Stomach (tissue), 9 donors: ENCODE data around the gene ETV5. TPM values are rescaled to one million over a fixed set of nuclear protein-coding genes. Genes with fewer than 3 reads are reported as not detected.

ENCODE experiments used
- DNase-seq, 2 donors: peaks; one replicate each; pipeline versions ENCODE4 v3.0.0 to v3.0.0-alpha.2; 2013 to 2019
- H3K27ac ChIP-seq, 5 donors: fragments of 200-600 bp in 4 of 5; sonication (generic) in 4 of 5; one replicate each; pipeline ENCODE4 v1.5.1; 2013 to 2019; ENCODE audit warnings: mild to moderate bottlenecking in 1 of 5, moderate library complexity in 1 of 5
- H3K27me3 ChIP-seq, 3 donors: fragments of 200-600 bp; sonication (generic); one replicate each; pipeline ENCODE4 v1.5.1; 2017 to 2019; ENCODE audit warnings: mixed run types in 1 of 3
- H3K36me3 ChIP-seq, 4 donors: fragments of 200-600 bp; sonication (generic); 1 replicate in 3 of 4; 2 replicates in 1 of 4; pipeline ENCODE4 v1.5.1; 2016 to 2019
- H3K4me1 ChIP-seq, 4 donors: fragments of 200-600 bp; sonication (generic); one replicate each; pipeline ENCODE4 v1.5.1; 2016 to 2019
- H3K4me3 ChIP-seq, 4 donors: fragments of 200-600 bp; sonication (generic) in 3 of 4; one replicate each; pipeline ENCODE4 v1.5.1; 2016 to 2019; ENCODE audit warnings: mild to moderate bottlenecking in 1 of 4
- H3K9me3 ChIP-seq, 4 donors: fragments of 200-600 bp; sonication (generic); one replicate each; pipeline ENCODE4 v1.5.1; 2016 to 2019
- EP300 ChIP-seq: sonication (generic); formaldehyde crosslinking; IDR thresholded peaks from one replicate; pipeline ENCODE4 v1.6.1; 2017; ENCODE audit warnings: antibody characterized with exemption
- POLR2A ChIP-seq, 4 donors: fragments of 450-650 bp; IDR thresholded peaks; one replicate each; pipeline ENCODE4 v1.6.1; 2016; ENCODE audit warnings: antibody characterized with exemption in 4 of 4, control low read depth in 2 of 4, mild to moderate bottlenecking in 1 of 4, moderate library complexity in 1 of 4
- POLR2AphosphoS5 ChIP-seq, 3 donors: sonication (generic); formaldehyde crosslinking; IDR thresholded peaks; one replicate each; pipeline ENCODE4 v1.6.1; 2016; ENCODE audit warnings: antibody characterized with exemption in 3 of 3
- WGBS, 5 donors: extraction: QIAGEN DNeasy Blood & Tissue Kit in 3 of 5; methylation state at CpG; one replicate each; pipeline versions ENCODE4 v1.1.5 to v1.1.7; 2013 to 2018; 5-methylcytosine and 5-hydroxymethylcytosine counted together
- intact Hi-C: fragments of 100-400 bp; cut with DNase I; formaldehyde crosslinking; loops from one replicate; pipeline ENCODE4 v1.15.1; 2023; ENCODE audit warnings: low total_unique reads
- polyA plus RNA-seq, 3 donors: library from polyadenylated mRNA; stranded (reverse); fragments of 200-250 nt; gene quantifications; one replicate each; pipeline ENCODE4 v1.2.3, GENCODE V29; 2013
- total RNA-seq, 5 donors: library from RNA; depleted of rRNA; stranded (reverse); fragments of >200 nt; gene quantifications; one replicate each; pipeline versions ENCODE4 v1.1.0 to v1.2.3, GENCODE V29; 2014 to 2016
- TF ChIP-seq, protein P1 (sequence below), 7 experiments: fragments of 450-650 bp in 4 of 7; fragments of 200-600 bp in 3 of 7; sonication (generic) in 3 of 7; IDR thresholded peaks; one replicate each; pipeline ENCODE4 v1.5.1; 2016 to 2019; ENCODE audit warnings: antibody characterized with exemption in 7 of 7, control low read depth in 2 of 7, mild to moderate bottlenecking in 1 of 7
- donor health status: healthy with polysubstance abuse.
- donor health status: Bipolar disorder and iron deficiency.
- donor health status: healthy.

Gene ETV5
- total and polyA plus RNA-seq, 8 donors: 2.9 to 343 (median 17.7) TPM

DNA sequence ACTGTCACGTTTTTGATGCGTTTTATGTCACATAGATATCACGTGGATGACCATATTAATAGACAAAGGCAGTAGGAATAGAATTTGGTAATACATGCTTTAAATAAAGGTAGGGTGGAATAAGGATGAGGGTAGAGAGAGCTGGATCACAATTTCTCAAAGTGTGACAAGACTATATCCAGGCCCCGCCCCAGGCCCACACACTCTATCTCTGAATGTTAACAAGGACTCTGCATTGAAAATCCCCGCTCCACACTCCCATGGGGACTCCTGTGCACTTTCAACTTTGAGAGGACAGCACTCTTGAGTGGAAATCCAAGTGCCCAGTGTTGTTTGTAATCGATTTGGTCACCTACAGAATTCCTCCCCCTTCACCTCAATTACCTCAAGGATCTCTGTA, 31.4 kb downstream of the ETV5 start:
- Histone ChIP-seq H3K27ac (no peak overlapping the region), H3K36me3 (peaks cover 5 to 22% (median 13%) of the 10 kb centered on the region in 4 donors), H3K4me3 (no peak overlapping the region), H3K27me3 (no peaks in the 10 kb centered on the region), H3K4me1 (peaks cover 0 to 6% (median 0%) of the 10 kb centered on the region in 4 donors), H3K9me3 (peaks cover 0 to 5% (median 0%) of the 10 kb centered on the region in 4 donors)
- 84 to 93% (median 88%) methylated on average over 6 of the region's 6 CpGs for WGBS, 5 donors
- intact Hi-C loops: no loop called here
- no peak for DNase-seq
- TF ChIP-seq, protein P1, sequence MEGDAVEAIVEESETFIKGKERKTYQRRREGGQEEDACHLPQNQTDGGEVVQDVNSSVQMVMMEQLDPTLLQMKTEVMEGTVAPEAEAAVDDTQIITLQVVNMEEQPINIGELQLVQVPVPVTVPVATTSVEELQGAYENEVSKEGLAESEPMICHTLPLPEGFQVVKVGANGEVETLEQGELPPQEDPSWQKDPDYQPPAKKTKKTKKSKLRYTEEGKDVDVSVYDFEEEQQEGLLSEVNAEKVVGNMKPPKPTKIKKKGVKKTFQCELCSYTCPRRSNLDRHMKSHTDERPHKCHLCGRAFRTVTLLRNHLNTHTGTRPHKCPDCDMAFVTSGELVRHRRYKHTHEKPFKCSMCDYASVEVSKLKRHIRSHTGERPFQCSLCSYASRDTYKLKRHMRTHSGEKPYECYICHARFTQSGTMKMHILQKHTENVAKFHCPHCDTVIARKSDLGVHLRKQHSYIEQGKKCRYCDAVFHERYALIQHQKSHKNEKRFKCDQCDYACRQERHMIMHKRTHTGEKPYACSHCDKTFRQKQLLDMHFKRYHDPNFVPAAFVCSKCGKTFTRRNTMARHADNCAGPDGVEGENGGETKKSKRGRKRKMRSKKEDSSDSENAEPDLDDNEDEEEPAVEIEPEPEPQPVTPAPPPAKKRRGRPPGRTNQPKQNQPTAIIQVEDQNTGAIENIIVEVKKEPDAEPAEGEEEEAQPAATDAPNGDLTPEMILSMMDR (IDR thresholded peaks at IDR 0.05): no peak
- TF ChIP-seq EP300 (no peak), POLR2AphosphoS5 (IDR thresholded peaks at IDR 0.05) (no peak), POLR2A (IDR thresholded peaks at IDR 0.05) (no peak)

DNA sequence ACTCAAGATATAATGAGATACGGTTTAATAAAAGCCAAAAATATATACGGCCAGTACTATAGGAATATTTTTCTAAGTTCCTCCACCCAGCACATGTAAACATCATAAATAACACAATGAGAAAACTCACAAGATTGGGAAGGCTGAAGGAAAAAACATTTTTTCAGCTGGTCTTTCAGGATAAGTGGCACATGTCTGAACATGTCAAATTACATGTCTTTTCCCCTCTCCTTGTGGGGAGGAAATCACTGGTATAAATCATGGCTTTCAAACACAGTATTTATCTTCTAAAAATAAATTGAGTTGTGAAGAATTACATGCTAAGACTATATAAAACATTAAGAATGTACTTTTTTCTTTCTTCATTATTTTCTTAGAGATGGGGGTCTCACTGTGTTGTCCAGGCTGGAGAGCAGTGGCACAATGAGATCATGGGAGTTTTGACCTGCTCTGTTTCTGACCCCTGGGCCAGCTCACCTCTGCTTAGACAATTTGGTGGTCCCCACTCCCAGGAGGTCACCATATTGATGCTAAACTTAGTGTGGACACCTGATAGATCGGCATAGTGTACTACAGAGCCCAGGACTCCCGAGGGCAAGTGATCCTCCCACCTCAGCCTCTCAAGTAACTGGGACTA, 32.8 kb downstream of the ETV5 start:
- WGBS, 5 donors: 80 to 88% (median 87%) methylated on average over 4 of the region's 4 CpGs
- H3K36me3 ChIP-seq: peaks cover 5 to 22% (median 13%) of the 10 kb centered on the region in 4 donors

DNA sequence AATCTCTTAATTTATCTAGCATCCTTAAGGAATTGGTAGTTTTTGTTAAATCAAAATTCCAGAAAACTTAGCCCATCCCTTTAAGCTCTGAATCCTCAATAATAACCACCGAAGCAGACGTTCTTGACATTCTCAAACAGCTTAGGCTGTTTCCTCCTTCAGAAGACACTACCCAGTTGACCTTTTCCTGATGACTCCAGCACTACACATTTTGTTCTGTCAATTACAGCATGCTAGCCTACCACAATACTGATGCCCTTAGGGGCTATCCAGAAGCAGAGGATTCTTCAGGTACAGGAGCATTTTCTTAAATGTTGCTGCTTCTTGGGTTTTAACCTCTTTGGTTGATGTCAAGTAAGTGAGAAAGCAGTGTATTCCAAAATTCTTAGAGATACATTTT, 33.4 kb downstream of the ETV5 start:
- no peak for DNase-seq
- intact Hi-C loops: no loop called here
- Histone ChIP-seq H3K27ac (no peak overlapping the region), H3K36me3 (peaks cover 5 to 17% (median 11%) of the 10 kb centered on the region in 4 donors), H3K4me1 (peaks cover 0 to 7% (median 3%) of the 10 kb centered on the region in 4 donors), H3K27me3 (no peaks in the 10 kb centered on the region), H3K4me3 (no peak overlapping the region), H3K9me3 (peaks cover 0 to 5% (median 0%) of the 10 kb centered on the region in 4 donors)
- TF ChIP-seq, protein P1 (IDR thresholded peaks at IDR 0.05): no peak
- TF ChIP-seq POLR2AphosphoS5 (IDR thresholded peaks at IDR 0.05): no peak
- no peak for TF ChIP-seq EP300
- TF ChIP-seq POLR2A (IDR thresholded peaks at IDR 0.05): no peak
- 76 to 92% (median 86%) methylated on average over 2 of the region's 2 CpGs for WGBS, 5 donors

More for the DNA sequence above, 32.8 kb downstream of the ETV5 start:
- Histone ChIP-seq H3K27ac (no peak overlapping the region), H3K9me3 (peaks cover 0 to 5% (median 0%) of the 10 kb centered on the region in 4 donors), H3K27me3 (no peaks in the 10 kb centered on the region), H3K4me3 (no peak overlapping the region), H3K4me1 (peaks cover 0 to 6% (median 2%) of the 10 kb centered on the region in 4 donors)
- TF ChIP-seq POLR2A (IDR thresholded peaks at IDR 0.05) (no peak), EP300 (no peak), POLR2AphosphoS5 (IDR thresholded peaks at IDR 0.05) (no peak)
- TF ChIP-seq, protein P1 (IDR thresholded peaks at IDR 0.05): no peak
- DNase-seq: no peak
- intact Hi-C loops: no loop called here

DNA sequence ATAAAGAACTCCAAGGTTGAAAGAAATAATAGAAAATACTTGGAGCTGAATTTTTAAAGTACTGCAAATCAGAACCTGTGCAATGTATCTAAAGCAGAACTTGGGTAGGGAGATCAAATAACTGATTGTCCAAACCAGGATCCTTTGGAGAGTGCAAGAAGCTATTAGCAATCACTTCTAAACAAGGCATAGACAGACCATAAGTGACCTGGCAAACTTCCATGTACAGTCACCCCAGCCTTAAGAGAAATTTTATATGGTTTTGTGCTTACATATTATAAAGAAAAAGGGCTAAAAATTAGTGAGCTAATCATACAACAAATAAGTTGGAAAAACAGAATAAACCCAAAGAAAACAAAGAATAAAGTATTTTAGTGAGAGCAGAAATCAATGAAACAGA, 35.2 kb downstream of the ETV5 start:
- H3K27ac ChIP-seq: no peak overlapping the region
- intact Hi-C loops: no loop called here
- TF ChIP-seq, protein P1 (IDR thresholded peaks at IDR 0.05): no peak
- TF ChIP-seq EP300 (no peak), POLR2A (IDR thresholded peaks at IDR 0.05) (no peak), POLR2AphosphoS5 (IDR thresholded peaks at IDR 0.05) (no peak)

More for the DNA sequence above, 35.2 kb downstream of the ETV5 start:
- peaks cover 0 to 5% (median 0%) of the 10 kb centered on the region in 4 donors for H3K9me3 ChIP-seq
- no peak for DNase-seq
- H3K36me3 ChIP-seq: peaks cover 0 to 7% (median under 1%) of the 10 kb centered on the region in 4 donors
- H3K27me3 ChIP-seq: no peaks in the 10 kb centered on the region
- H3K4me1 ChIP-seq: peaks cover 0 to 7% (median 0%) of the 10 kb centered on the region in 4 donors
- H3K4me3 ChIP-seq: no peak overlapping the region
